ENCODE measurements around the gene ADAM15.

- TF ChIP-seq, protein P1, sequence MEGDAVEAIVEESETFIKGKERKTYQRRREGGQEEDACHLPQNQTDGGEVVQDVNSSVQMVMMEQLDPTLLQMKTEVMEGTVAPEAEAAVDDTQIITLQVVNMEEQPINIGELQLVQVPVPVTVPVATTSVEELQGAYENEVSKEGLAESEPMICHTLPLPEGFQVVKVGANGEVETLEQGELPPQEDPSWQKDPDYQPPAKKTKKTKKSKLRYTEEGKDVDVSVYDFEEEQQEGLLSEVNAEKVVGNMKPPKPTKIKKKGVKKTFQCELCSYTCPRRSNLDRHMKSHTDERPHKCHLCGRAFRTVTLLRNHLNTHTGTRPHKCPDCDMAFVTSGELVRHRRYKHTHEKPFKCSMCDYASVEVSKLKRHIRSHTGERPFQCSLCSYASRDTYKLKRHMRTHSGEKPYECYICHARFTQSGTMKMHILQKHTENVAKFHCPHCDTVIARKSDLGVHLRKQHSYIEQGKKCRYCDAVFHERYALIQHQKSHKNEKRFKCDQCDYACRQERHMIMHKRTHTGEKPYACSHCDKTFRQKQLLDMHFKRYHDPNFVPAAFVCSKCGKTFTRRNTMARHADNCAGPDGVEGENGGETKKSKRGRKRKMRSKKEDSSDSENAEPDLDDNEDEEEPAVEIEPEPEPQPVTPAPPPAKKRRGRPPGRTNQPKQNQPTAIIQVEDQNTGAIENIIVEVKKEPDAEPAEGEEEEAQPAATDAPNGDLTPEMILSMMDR (IDR thresholded peaks at IDR 0.05), result no peak
- no peak for TF ChIP-seq POLR2A (IDR thresholded peaks at IDR 0.05)
Measured at GRCh38 chr1:155013632-155014031, 37.5 kb upstream of the ADAM15 start.
